T-helper 2 cell treated with Interferon-gamma antibody and Interleukin-4, amounts not matched to agents 100 ng/mL and 5 ng/mL, for 36 hours (primary cell): Measurements from ENCODE around the gene EOLA1. TPM values are rescaled to one million over a fixed set of nuclear protein-coding genes. Genes with fewer than 3 reads are reported as not detected.
"Not testable (repeated sequence)": the region's sequence is repeated elsewhere in the genome, so short reads cannot be mapped to it uniquely, and the experiment has no call there.

Source experiments
- intact Hi-C: fragments of 100-400 bp; cut with micrococcal nuclease; formaldehyde crosslinking; loops from one replicate; pipeline ENCODE4 v1.15.1; 2023
- total RNA-seq: library from RNA; stranded (reverse); gene quantifications from 2 replicates; pipeline ENCODE4 v1.2.3, GENCODE V29; 2022

Gene EOLA1
- total RNA-seq, 1 donor from 2014 or later: 32.2 TPM

- intact Hi-C loops: loop anchor here (1.0 to 10.0 kb wide), 3 partner anchors 9 to 122 kb away; partner anchors contain the start of gene TMEM185A
These were observed 28.5 kb upstream of the EOLA1 start for GRCh38 chrX:149512225-149512885.

- intact Hi-C loops: loop anchor here (2.0 to 10.0 kb wide), 2 partner anchors 13 to 121 kb away; partner anchors contain the start of gene TMEM185A
These were observed 26.9 kb upstream of the EOLA1 start for GRCh38 chrX:149513825-149514428.

GRCh38 chrX:149515954-149516602 is 24.7 kb upstream of the EOLA1 start:
- intact Hi-C loops: loop anchor here (10.0 kb wide), 1 partner anchor 119 kb away; the partner anchor contains the start of gene TMEM185A

DNA sequence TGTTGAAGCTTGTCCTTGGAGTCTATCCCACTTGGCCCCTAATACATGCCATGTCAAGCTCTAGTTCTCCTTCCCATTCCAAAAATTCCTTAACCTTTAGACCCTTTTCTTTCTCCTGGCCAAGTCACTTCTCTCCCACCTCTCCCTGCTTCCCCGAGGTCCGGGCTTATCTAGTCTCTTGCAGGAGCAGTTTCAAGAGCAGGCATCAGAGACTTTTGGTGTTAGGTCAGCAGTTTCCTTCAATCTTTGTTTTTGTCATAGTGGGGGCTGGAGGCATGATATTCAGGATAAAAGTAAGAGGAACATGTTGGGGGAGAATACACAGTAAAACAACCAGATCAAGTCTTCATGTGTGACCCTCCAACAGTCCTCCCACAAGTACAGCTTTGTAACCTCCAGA is 24.2 kb upstream of the EOLA1 start:
- intact Hi-C loops: loop anchor here (10.0 kb wide), 1 partner anchor 118 kb away; the partner anchor contains the start of gene TMEM185A

- intact Hi-C loops: loop anchor here (10.0 kb wide), 1 partner anchor 117 kb away; the partner anchor contains the start of gene TMEM185A
These were observed 23.5 kb upstream of the EOLA1 start for GRCh38 chrX:149517308-149517707.

GRCh38 chrX:149518236-149518635 is 22.6 kb upstream of the EOLA1 start:
- intact Hi-C loops: loop anchor here (10.0 kb wide), 1 partner anchor 117 kb away; the partner anchor contains the start of gene TMEM185A

- intact Hi-C loops: loop anchor here (1.0 to 10.0 kb wide), 2 partner anchors 8 to 1606 kb away; partner anchors contain the start of gene FMR1
These were observed 20.1 kb upstream of the EOLA1 start for GRCh38 chrX:149520636-149521277.

- intact Hi-C loops: loop anchor here (1.0 to 10.0 kb wide), 2 partner anchors 9 to 1607 kb away; partner anchors contain the start of gene FMR1
These were observed 19.4 kb upstream of the EOLA1 start for GRCh38 chrX:149521438-149521837.

- intact Hi-C loops: loop anchor here (2.0 to 10.0 kb wide), 2 partner anchors 18 to 1608 kb away; partner anchors contain the start of genes FMR1 and IDS
These were observed 17.9 kb upstream of the EOLA1 start for GRCh38 chrX:149522916-149523315.

GRCh38 chrX:149525389-149525788 is 15.4 kb upstream of the EOLA1 start:
- intact Hi-C loops: loop anchor here (10.0 kb wide), 1 partner anchor 1611 kb away; the partner anchor contains the start of gene FMR1

DNA sequence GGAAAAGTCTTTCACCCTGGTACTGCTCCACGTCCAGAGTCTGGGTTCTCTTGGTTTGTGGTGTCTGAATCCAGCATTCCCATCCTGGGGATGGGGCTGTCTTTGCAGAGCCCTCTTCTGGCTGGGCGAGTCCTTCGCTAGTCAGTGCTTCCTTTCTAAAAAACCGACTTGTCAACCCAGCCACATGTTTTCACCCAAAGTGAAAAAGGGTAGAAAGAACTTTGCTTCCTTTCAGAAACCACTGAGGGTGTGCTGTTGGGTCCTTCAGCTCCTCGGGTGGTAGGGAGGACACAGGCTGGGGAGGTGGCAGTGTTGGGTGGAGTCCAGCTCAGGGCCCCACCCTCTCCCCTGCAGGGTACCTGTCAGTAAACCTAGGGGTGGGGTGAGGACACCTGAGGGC is 14.9 kb upstream of the EOLA1 start:
- intact Hi-C loops: loop anchor here (2.0 to 10.0 kb wide), 2 partner anchors 13 to 1611 kb away; partner anchors contain the start of gene FMR1

- intact Hi-C loops: loop anchor here (2.0 to 10.0 kb wide), 2 partner anchors 14 to 1612 kb away; partner anchors contain the start of gene FMR1
These were observed 14.3 kb upstream of the EOLA1 start for GRCh38 chrX:149526318-149527033.

DNA sequence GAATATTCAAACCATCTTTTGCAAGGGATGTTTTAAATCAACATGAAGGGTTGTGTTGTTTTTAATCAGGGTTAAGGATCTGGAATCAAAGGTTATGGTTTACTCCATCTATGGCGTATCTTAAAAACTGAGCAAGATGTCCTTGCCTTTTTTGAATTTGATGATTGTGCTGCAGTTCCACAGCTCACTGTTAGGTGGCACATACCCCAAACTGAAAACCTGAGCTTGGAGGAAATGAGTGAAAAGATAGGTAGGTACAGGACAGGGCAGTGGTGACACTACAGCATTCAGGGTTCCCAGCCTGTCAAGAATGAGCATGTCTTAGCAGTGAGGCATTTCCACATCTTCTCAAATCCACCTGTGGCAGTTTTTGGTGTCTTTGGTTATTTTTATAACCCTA is 13.1 kb upstream of the EOLA1 start:
- intact Hi-C loops: loop anchor here (2.0 to 10.0 kb wide), 2 partner anchors 15 to 1613 kb away; partner anchors contain the start of gene FMR1

DNA sequence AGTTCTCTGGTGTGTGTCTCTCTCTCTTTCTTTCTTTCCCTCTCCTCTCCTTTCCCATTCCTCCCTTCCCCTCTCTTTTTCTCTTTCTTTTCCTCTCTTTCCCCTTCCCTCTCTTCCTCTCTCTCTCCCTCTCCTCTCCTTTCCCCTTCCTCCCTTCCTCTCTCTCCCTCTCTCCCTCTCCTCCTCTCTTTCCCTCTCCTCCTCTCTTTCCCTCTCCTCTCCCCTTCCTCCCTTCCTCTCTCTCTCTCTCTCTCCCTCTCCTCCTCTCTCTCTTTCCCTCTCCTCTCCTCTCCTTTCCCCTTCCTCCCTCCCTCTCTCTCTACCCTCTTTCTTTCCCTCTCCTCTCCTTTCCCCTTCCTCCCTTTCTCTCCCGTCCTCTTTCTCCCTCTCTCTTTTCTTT is 12.4 kb upstream of the EOLA1 start:
- intact Hi-C loops: loop anchor here (10.0 kb wide), 1 partner anchor 1614 kb away; the partner anchor contains the start of gene FMR1

GRCh38 chrX:149531599-149531998 is 9.2 kb upstream of the EOLA1 start:
- intact Hi-C loops: no loop called here

- intact Hi-C loops: not testable (repeated sequence)
These were observed 7.9 kb upstream of the EOLA1 start for GRCh38 chrX:149532868-149533267.

DNA sequence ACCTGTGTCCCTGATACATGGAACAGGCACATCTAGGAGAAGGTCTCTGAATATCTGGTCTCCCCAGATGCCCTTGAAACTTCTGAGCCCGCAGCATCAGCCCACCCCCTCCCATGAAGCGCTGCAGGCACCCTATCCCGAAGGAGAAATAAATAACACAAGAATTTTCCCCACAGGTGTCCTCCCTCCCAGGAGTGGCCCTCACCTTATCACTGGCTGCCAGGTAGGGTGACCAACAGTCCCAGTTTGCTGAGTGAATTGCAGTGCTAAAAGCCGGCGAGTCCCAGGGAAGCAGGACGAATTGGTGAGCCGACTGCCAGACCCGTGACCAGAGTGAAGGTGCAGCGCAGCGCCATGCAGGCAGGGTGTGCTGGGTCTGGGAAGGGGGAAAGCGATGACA is 6.8 kb upstream of the EOLA1 start:
- intact Hi-C loops: not testable (repeated sequence)

GRCh38 chrX:149534926-149535602 is 5.7 kb upstream of the EOLA1 start:
- intact Hi-C loops: not testable (repeated sequence)

DNA sequence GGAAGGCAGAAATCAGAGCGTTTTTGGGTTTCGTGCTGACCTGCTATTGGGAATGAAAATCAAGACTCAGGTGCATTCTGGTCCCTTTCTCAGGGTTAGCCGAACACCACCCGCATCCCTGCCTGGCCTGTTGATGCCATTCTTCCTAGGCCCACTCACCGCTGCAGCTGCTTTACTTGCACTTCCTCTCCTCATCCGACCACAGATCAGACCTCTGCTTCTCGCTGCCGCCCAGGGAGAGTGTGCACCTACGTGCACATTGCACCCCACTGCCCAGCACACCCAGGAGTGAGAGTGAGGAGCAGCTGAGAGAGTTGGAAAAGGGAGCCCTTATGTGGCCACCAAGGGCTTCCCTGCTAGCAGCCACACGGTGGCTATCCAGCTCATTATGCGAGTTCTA is 3.3 kb upstream of the EOLA1 start:
- intact Hi-C loops: not testable (repeated sequence)
